SK-N-SH (cell line): ENCODE results near the gene LRRC27. TPM values are rescaled to one million over a fixed set of nuclear protein-coding genes. Genes with fewer than 3 reads are reported as not detected.

Experiments
- CTCF ChIA-PET: fragments of 300-600, 350-600 bp; formaldehyde crosslinking; extraction: SDS; loops from one replicate; lab custom pipeline; 2021; lab: Yijun Ruan, JAX
- POLR2A ChIA-PET: fragments of 350-600 bp; sonication (Branson Sonifier 250); formaldehyde crosslinking; extraction: SDS; loops from one replicate; lab custom pipeline; 2020; ENCODE audit warnings: antibody characterized with exemption, inconsistent platforms; lab: Yijun Ruan, JAX
- DNase-seq: peaks from one replicate; pipeline ENCODE4 v3.0.0; 2012
- H2AFZ ChIP-seq: fragments of 200-600 bp; sonication (generic); 2 replicates; pipeline ENCODE4 v1.8.1; 2016; ENCODE audit warnings: antibody characterized with exemption, mild to moderate bottlenecking, low read depth
- H3F3A ChIP-seq: fragments of 200-600 bp; sonication (generic); replicated peaks from 2 replicates; pipeline ENCODE3; 2016; ENCODE audit warnings: antibody characterized with exemption, mild to moderate bottlenecking; ENCODE audit not compliant: insufficient read depth
- H3K27ac ChIP-seq, 2 experiments: fragments of 200-500 bp in 1 of 2; fragments of 200-600 bp in 1 of 2; sonication (Bioruptor generic) in 1 of 2; sonication (generic), shearing (Covaris generic) in 1 of 2; 2 replicates each; pipeline versions ENCODE4 v1.5.1 to v1.6.1; 2014 to 2016; ENCODE audit warnings: low read depth in 2 of 2, inconsistent platforms in 1 of 2, low read length in 1 of 2, mild to moderate bottlenecking in 1 of 2, mixed read lengths in 1 of 2
- H3K27me3 ChIP-seq: fragments of 200-600 bp; sonication (generic), shearing (Covaris generic); 2 replicates; pipeline ENCODE4 v1.6.1; 2016; ENCODE audit warnings: mixed run types; ENCODE audit not compliant: insufficient read depth
- H3K36me3 ChIP-seq, 2 experiments: fragments of 200-500 bp in 1 of 2; fragments of 200-600 bp in 1 of 2; sonication (Bioruptor generic) in 1 of 2; sonication (generic) in 1 of 2; replicated peaks in 1 of 2; 2 replicates each; pipeline versions ENCODE3 to v1.5.1; 2014 to 2016; ENCODE audit warnings: low read length in 1 of 2, mild to moderate bottlenecking in 1 of 2; ENCODE audit not compliant: insufficient read depth in 2 of 2, control insufficient read depth in 1 of 2
- H3K4me1 ChIP-seq, 2 experiments: fragments of 200-500 bp in 1 of 2; fragments of 200-600 bp in 1 of 2; sonication (Bioruptor generic) in 1 of 2; sonication (generic), shearing (Covaris generic) in 1 of 2; 2 replicates each; pipeline versions ENCODE4 v1.5.1 to v1.6.1; 2014 to 2016; ENCODE audit warnings: low read depth in 1 of 2, low read length in 1 of 2, mixed run types in 1 of 2; ENCODE audit not compliant: insufficient read depth in 2 of 2, control insufficient read depth in 1 of 2
- H3K4me2 ChIP-seq: fragments of 200-600 bp; sonication (generic), shearing (Covaris generic); 2 replicates; pipeline ENCODE4 v1.6.1; 2017; ENCODE audit warnings: mixed run types
- H3K4me3 ChIP-seq, 2 experiments: fragments of 200-500 bp in 1 of 2; fragments of 200-600 bp in 1 of 2; sonication (Bioruptor generic) in 1 of 2; sonication (generic), shearing (Covaris generic) in 1 of 2; 2 replicates each; pipeline versions ENCODE4 v1.5.1 to v1.8.1; 2014 to 2016; ENCODE audit warnings: low read depth in 2 of 2, inconsistent platforms in 1 of 2, low read length in 1 of 2, mild to moderate bottlenecking in 1 of 2, mixed read lengths in 1 of 2, moderate library complexity in 1 of 2
- H3K79me2 ChIP-seq: fragments of 200-600 bp; sonication (generic); 2 replicates; pipeline ENCODE4 v1.8.1; 2017; ENCODE audit warnings: mild to moderate bottlenecking; ENCODE audit not compliant: insufficient read depth
- H3K9ac ChIP-seq: fragments of 200-600 bp; sonication (generic); 2 replicates; pipeline ENCODE4 v1.6.1; 2017; ENCODE audit warnings: mixed run types
- H3K9me2 ChIP-seq: fragments of 200-600 bp; sonication (generic); 2 replicates; pipeline ENCODE4 v1.6.1; 2017; ENCODE audit warnings: mixed run types
- H3K9me3 ChIP-seq: fragments of 200-600 bp; sonication (generic); 2 replicates; pipeline ENCODE4 v1.6.1; 2017; ENCODE audit warnings: mixed run types, mild to moderate bottlenecking, moderate library complexity
- H4K20me1 ChIP-seq: fragments of 200-600 bp; sonication (generic); 2 replicates; pipeline ENCODE4 v1.6.1; 2017; ENCODE audit warnings: mild to moderate bottlenecking, mixed run types; ENCODE audit not compliant: insufficient read depth
- CHD2 ChIP-seq: fragments of 150-350 bp; IDR thresholded peaks from 2 replicates; pipeline ENCODE4 v1.6.1; 2018; ENCODE audit warnings: low read length; ENCODE audit not compliant: partially characterized antibody
- EP300 ChIP-seq, 2 experiments: IDR thresholded peaks; 2 replicates each; pipeline versions ENCODE4 v1.4.0 to v1.6.1; 2012; ENCODE audit warnings: borderline replicate concordance in 1 of 2, low read depth in 1 of 2, low read length in 1 of 2
- FOSL2 ChIP-seq: IDR thresholded peaks from 2 replicates; pipeline ENCODE4 v1.4.0; 2012; ENCODE audit warnings: low read depth, mild to moderate bottlenecking, moderate library complexity, borderline replicate concordance
- FOXJ3 ChIP-seq: sonication (generic); formaldehyde crosslinking; IDR thresholded peaks from 2 replicates; pipeline ENCODE4 v1.5.1; 2020; ENCODE audit warnings: mild to moderate bottlenecking, missing genetic modification reagents
- GATA2 ChIP-seq: sonication (generic); formaldehyde crosslinking; IDR thresholded peaks from 2 replicates; pipeline ENCODE4 v1.5.0; 2020; ENCODE audit warnings: mild to moderate bottlenecking, missing genetic modification reagents
- MEF2A ChIP-seq: IDR thresholded peaks from 2 replicates; pipeline ENCODE4 v1.4.0; 2012; ENCODE audit warnings: low read depth, borderline replicate concordance
- MXI1 ChIP-seq: IDR thresholded peaks from 2 replicates; pipeline ENCODE4 v1.6.1; 2012; ENCODE audit warnings: mild to moderate bottlenecking, low read depth, low read length, improper control_type of control experiment
- NFIC ChIP-seq: IDR thresholded peaks from 2 replicates; pipeline ENCODE4 v1.4.0; 2012; ENCODE audit warnings: borderline replicate concordance
- NRF1 ChIP-seq: IDR thresholded peaks from 2 replicates; pipeline ENCODE4 v1.6.1; 2012; ENCODE audit warnings: low read depth, mild to moderate bottlenecking, low read length
- POLR2AphosphoS5 ChIP-seq: IDR thresholded peaks from 2 replicates; pipeline ENCODE4 v1.6.1; 2012; ENCODE audit warnings: low read depth, low read length
- RAD21 ChIP-seq: IDR thresholded peaks from 2 replicates; pipeline ENCODE4 v1.6.1; 2012; ENCODE audit warnings: mild to moderate bottlenecking, low read length
- RCOR1 ChIP-seq: fragments of 150-350 bp; IDR thresholded peaks from 2 replicates; pipeline ENCODE4 v1.6.1; 2017; ENCODE audit warnings: antibody characterized with exemption, low read length
- RXRA ChIP-seq: IDR thresholded peaks from 2 replicates; pipeline ENCODE4 v1.4.0; 2012; ENCODE audit warnings: low read depth, mild to moderate bottlenecking, borderline replicate concordance
- SIN3A ChIP-seq: IDR thresholded peaks from 2 replicates; pipeline ENCODE4 v1.6.1; 2012; ENCODE audit warnings: low read depth, mild to moderate bottlenecking, low read length, moderate library complexity, borderline replicate concordance
- TCF12 ChIP-seq: IDR thresholded peaks from 2 replicates; pipeline ENCODE4 v1.4.0; 2012
- TEAD4 ChIP-seq: IDR thresholded peaks from 2 replicates; pipeline ENCODE4 v1.4.0; 2012; ENCODE audit warnings: mild to moderate bottlenecking, borderline replicate concordance; ENCODE audit not compliant: insufficient read depth
- YY1 ChIP-seq: IDR thresholded peaks from 2 replicates; pipeline ENCODE4 v1.4.0; 2012; ENCODE audit warnings: low read depth, mild to moderate bottlenecking
- WGBS: methylation state at CpG from one replicate; pipeline ENCODE4 v1.1.6; 2017; ENCODE audit warnings: low lambda C conversion rate; 5-methylcytosine and 5-hydroxymethylcytosine counted together
- polyA plus RNA-seq, 3 experiments: library from polyadenylated mRNA; depleted of rRNA; stranded (reverse); fragments of >200 nt; gene quantifications; 2 replicates each; pipeline ENCODE4 v1.2.3, GENCODE V29; 2012
- TF ChIP-seq, protein P1 (sequence below): IDR thresholded peaks from 2 replicates; pipeline ENCODE4 v1.4.0; 2012; ENCODE audit warnings: low read depth, borderline replicate concordance
- TF ChIP-seq, protein P2 (sequence below): fragments of 150-350 bp; IDR thresholded peaks from 2 replicates; pipeline ENCODE4 v1.6.1; 2017; ENCODE audit warnings: antibody characterized with exemption, low read length, low read depth, borderline replicate concordance
- TF ChIP-seq, protein P3 (sequence below): fragments of 150-350 bp; IDR thresholded peaks from 2 replicates; pipeline ENCODE4 v1.6.1; 2016; ENCODE audit warnings: mild to moderate bottlenecking, low read depth, low read length
- TF ChIP-seq, protein P4 (sequence below): fragments of 200-600 bp; sonication (generic); IDR thresholded peaks from 2 replicates; pipeline ENCODE4 v1.6.1; 2017; ENCODE audit warnings: antibody characterized with exemption, mild to moderate bottlenecking, moderate library complexity

The LRRC27 gene
- polyA plus RNA-seq, 1 of the 3 experiments (the other 2 are of a cell fraction) = 10.0 TPM

DNA sequence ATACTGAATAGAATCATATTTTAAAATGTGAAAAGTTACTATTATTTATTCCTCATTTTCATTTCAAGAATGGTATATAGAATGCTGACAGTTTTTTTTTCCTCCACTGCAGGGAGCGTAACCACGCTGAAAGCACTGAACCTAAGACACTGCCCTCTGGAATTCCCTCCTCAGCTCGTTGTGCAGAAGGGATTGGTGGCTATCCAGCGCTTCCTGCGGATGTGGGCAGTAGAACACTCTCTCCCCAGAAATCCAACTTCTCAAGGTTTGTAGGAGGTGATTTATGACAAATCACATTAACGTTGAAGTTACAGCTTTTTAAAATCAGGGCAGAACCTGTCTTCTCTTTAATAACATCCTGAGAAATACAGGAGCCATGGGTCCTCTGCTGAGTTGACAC, 12.4 kb downstream of the LRRC27 start:
- Histone ChIP-seq H2AFZ (no peak overlapping the region), H4K20me1 (no peaks in the 10 kb centered on the region), H3K4me3 (no peak overlapping the region), H3K9ac (no peak overlapping the region), H3K27me3 (no peaks in the 10 kb centered on the region), H3K4me2 (no peak overlapping the region), H3K36me3 (peaks cover 22 to 40% of the 10 kb centered on the region in 2 experiments), H3K4me1 (no peaks in the 10 kb centered on the region), H3K9me2 (no peaks in the 10 kb centered on the region), H3F3A (no peaks in the 10 kb centered on the region), H3K79me2 (no peaks in the 10 kb centered on the region), H3K27ac (no peak overlapping the region), H3K9me3 (no peaks in the 10 kb centered on the region)
- ChIA-PET CTCF (no interaction called here), POLR2A (no interaction called here)
- TF ChIP-seq POLR2AphosphoS5 (no peak), FOSL2 (no peak), MXI1 (no peak), RAD21 (no peak), GATA2 (no peak), RCOR1 (no peak), RXRA (no peak), NRF1 (no peak)
- TF ChIP-seq, protein P1, sequence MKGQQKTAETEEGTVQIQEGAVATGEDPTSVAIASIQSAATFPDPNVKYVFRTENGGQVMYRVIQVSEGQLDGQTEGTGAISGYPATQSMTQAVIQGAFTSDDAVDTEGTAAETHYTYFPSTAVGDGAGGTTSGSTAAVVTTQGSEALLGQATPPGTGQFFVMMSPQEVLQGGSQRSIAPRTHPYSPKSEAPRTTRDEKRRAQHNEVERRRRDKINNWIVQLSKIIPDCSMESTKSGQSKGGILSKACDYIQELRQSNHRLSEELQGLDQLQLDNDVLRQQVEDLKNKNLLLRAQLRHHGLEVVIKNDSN = no peak
- TF ChIP-seq, protein P2, sequence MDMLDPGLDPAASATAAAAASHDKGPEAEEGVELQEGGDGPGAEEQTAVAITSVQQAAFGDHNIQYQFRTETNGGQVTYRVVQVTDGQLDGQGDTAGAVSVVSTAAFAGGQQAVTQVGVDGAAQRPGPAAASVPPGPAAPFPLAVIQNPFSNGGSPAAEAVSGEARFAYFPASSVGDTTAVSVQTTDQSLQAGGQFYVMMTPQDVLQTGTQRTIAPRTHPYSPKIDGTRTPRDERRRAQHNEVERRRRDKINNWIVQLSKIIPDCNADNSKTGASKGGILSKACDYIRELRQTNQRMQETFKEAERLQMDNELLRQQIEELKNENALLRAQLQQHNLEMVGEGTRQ = no peak
- TF ChIP-seq, protein P3, sequence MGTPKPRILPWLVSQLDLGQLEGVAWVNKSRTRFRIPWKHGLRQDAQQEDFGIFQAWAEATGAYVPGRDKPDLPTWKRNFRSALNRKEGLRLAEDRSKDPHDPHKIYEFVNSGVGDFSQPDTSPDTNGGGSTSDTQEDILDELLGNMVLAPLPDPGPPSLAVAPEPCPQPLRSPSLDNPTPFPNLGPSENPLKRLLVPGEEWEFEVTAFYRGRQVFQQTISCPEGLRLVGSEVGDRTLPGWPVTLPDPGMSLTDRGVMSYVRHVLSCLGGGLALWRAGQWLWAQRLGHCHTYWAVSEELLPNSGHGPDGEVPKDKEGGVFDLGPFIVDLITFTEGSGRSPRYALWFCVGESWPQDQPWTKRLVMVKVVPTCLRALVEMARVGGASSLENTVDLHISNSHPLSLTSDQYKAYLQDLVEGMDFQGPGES = no peak
- TF ChIP-seq, protein P4, sequence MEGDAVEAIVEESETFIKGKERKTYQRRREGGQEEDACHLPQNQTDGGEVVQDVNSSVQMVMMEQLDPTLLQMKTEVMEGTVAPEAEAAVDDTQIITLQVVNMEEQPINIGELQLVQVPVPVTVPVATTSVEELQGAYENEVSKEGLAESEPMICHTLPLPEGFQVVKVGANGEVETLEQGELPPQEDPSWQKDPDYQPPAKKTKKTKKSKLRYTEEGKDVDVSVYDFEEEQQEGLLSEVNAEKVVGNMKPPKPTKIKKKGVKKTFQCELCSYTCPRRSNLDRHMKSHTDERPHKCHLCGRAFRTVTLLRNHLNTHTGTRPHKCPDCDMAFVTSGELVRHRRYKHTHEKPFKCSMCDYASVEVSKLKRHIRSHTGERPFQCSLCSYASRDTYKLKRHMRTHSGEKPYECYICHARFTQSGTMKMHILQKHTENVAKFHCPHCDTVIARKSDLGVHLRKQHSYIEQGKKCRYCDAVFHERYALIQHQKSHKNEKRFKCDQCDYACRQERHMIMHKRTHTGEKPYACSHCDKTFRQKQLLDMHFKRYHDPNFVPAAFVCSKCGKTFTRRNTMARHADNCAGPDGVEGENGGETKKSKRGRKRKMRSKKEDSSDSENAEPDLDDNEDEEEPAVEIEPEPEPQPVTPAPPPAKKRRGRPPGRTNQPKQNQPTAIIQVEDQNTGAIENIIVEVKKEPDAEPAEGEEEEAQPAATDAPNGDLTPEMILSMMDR = no peak
- WGBS = 92% methylated on average over 6 of the region's 6 CpGs
- no peak for DNase-seq

DNA sequence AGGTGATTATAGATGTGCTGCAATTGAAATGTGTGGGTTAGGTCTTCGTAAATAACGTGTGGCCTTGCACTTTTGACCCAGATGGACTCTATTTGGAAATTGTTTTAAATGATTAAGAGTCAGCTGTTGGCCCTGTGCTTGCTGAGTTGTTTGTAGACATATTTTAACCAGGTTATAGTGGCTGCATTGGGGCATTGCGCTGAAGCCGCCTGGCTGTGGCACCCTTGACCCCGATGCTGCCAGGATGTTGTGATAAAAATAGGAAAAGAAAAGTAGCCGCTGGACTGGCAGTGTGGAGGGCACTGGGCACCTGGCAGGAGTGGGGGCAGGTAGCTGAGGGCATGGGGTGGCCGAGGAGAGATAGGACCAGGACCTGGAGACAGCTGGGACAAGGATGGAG, 13.4 kb downstream of the LRRC27 start:
- Histone ChIP-seq H3K27ac (no peak overlapping the region), H3K9ac (no peak overlapping the region), H3K4me1 (no peaks in the 10 kb centered on the region), H3K9me2 (no peaks in the 10 kb centered on the region), H3K36me3 (peaks cover 21 to 33% of the 10 kb centered on the region in 2 experiments), H2AFZ (no peak overlapping the region), H3K27me3 (no peaks in the 10 kb centered on the region), H4K20me1 (no peaks in the 10 kb centered on the region), H3K4me3 (no peak overlapping the region), H3K9me3 (no peaks in the 10 kb centered on the region), H3K4me2 (no peak overlapping the region), H3F3A (no peaks in the 10 kb centered on the region), H3K79me2 (no peaks in the 10 kb centered on the region)
- ChIA-PET CTCF (no interaction called here), POLR2A (no interaction called here)
- DNase-seq = no peak
- WGBS = 91% methylated on average over 7 of the region's 7 CpGs
- TF ChIP-seq CHD2 = no peak
- TF ChIP-seq TCF12 = no peak
- TF ChIP-seq, protein P3 = no peak
- TF ChIP-seq TEAD4 = no peak
- no peak for TF ChIP-seq RCOR1
- no peak for TF ChIP-seq EP300 (IDR thresholded peaks at IDR 0.05; ENCODE audit: borderline replicate concordance in 1 of 2, low read depth in 1 of 2, low read length in 1 of 2)
- no peak for TF ChIP-seq FOSL2
- TF ChIP-seq MEF2A = no peak
- TF ChIP-seq NFIC = no peak
- no peak for TF ChIP-seq MXI1
- no peak for TF ChIP-seq YY1
- no peak for TF ChIP-seq FOXJ3
- no peak for TF ChIP-seq SIN3A
- TF ChIP-seq, protein P4 = no peak
